Neuronal stem cell (in vitro differentiated cells): ENCODE results near the gene CLTCL1.

Experiments
- DNase-seq: peaks from one replicate; pipeline ENCODE4 v3.0.0-alpha.2; 2013; ENCODE audit warnings: low spot score
- H2AFZ ChIP-seq: one replicate; pipeline ENCODE4 v1.6.1; 2013; ENCODE audit warnings: mild to moderate bottlenecking, low read length, inconsistent platforms
- H2AK5ac ChIP-seq: 2 replicates; pipeline ENCODE4 v1.6.1; 2013; ENCODE audit warnings: low read depth, mild to moderate bottlenecking, inconsistent platforms, low read length, moderate library complexity, mixed read lengths
- H2BK120ac ChIP-seq: 2 replicates; pipeline ENCODE4 v1.6.1; 2013; ENCODE audit warnings: low read depth, mild to moderate bottlenecking, inconsistent platforms, low read length, moderate library complexity, mixed read lengths
- H2BK12ac ChIP-seq: one replicate; pipeline ENCODE4 v1.6.1; 2013; ENCODE audit warnings: low read length, inconsistent platforms
- H2BK15ac ChIP-seq: 2 replicates; pipeline ENCODE4 v1.6.1; 2013; ENCODE audit warnings: mild to moderate bottlenecking, low read length, inconsistent platforms, mixed read lengths
- H2BK5ac ChIP-seq: one replicate; pipeline ENCODE4 v1.6.1; 2013; ENCODE audit warnings: inconsistent platforms, mild to moderate bottlenecking, low read length, moderate library complexity
- H3K14ac ChIP-seq: one replicate; pipeline ENCODE4 v1.6.1; 2013; ENCODE audit warnings: low read length, inconsistent platforms
- H3K18ac ChIP-seq: 2 replicates; pipeline ENCODE4 v1.6.1; 2013; ENCODE audit warnings: low read length, inconsistent platforms
- H3K23ac ChIP-seq: 2 replicates; pipeline ENCODE4 v1.6.1; 2013; ENCODE audit warnings: low read depth, mild to moderate bottlenecking, mixed read lengths, low read length, inconsistent platforms; ENCODE audit not compliant: poor library complexity
- H3K27ac ChIP-seq: replicated peaks from 3 replicates; pipeline ENCODE4 v1.5.1; 2013; ENCODE audit warnings: low read length, inconsistent platforms
- H3K27me3 ChIP-seq, 3 experiments: 2 replicates each; pipeline ENCODE4 v1.6.1; 2013; ENCODE audit warnings: low read length in 3 of 3, mild to moderate bottlenecking in 2 of 3, inconsistent platforms in 1 of 3, low read depth in 1 of 3, mixed read lengths in 1 of 3, moderate library complexity in 1 of 3; ENCODE audit not compliant: control insufficient read depth in 3 of 3, insufficient read depth in 3 of 3
- H3K36me3 ChIP-seq, 2 donors: replicated peaks in 1 of 2; 2 replicates each; pipeline ENCODE4 v1.6.1; 2013; ENCODE audit warnings: low read length in 2 of 2; ENCODE audit not compliant: control insufficient read depth in 2 of 2, insufficient read depth in 2 of 2
- H3K4ac ChIP-seq: 2 replicates; pipeline ENCODE4 v1.6.1; 2013; ENCODE audit warnings: inconsistent platforms, mild to moderate bottlenecking, low read length, moderate library complexity
- H3K4me1 ChIP-seq, 2 donors: 1 replicate in 1 of 2; 2 replicates in 1 of 2; pipeline ENCODE4 v1.6.1; 2013; ENCODE audit warnings: low read length in 2 of 2, low read depth in 1 of 2; ENCODE audit not compliant: control insufficient read depth in 2 of 2, insufficient read depth in 1 of 2
- H3K4me2 ChIP-seq: one replicate; pipeline ENCODE4 v1.6.1; 2013; ENCODE audit warnings: mild to moderate bottlenecking, low read length, inconsistent platforms; ENCODE audit not compliant: insufficient read depth, poor library complexity, severe bottlenecking
- H3K4me3 ChIP-seq, 2 donors: 2 replicates each; pipeline ENCODE4 v1.5.1; 2013; ENCODE audit warnings: low read length in 2 of 2, mild to moderate bottlenecking in 2 of 2, inconsistent platforms in 1 of 2, moderate library complexity in 1 of 2
- H3K79me1 ChIP-seq: one replicate; pipeline ENCODE4 v1.6.1; 2013; ENCODE audit warnings: low read depth, mild to moderate bottlenecking, inconsistent platforms, low read length, moderate library complexity
- H3K9ac ChIP-seq: one replicate; pipeline ENCODE4 v1.6.1; 2013; ENCODE audit warnings: mild to moderate bottlenecking, low read depth, low read length, inconsistent platforms; ENCODE audit not compliant: poor library complexity
- H3K9me3 ChIP-seq, 2 donors: replicated peaks in 1 of 2; 2 replicates each; pipeline versions ENCODE3 to v1.6.1; 2013; ENCODE audit warnings: low read length in 2 of 2, mild to moderate bottlenecking in 2 of 2, inconsistent platforms in 1 of 2, low read depth in 1 of 2, mixed read lengths in 1 of 2, moderate library complexity in 1 of 2; ENCODE audit not compliant: control insufficient read depth in 2 of 2, insufficient read depth in 1 of 2
- H4K8ac ChIP-seq: one replicate; pipeline ENCODE4 v1.6.1; 2013; ENCODE audit warnings: low read depth, mild to moderate bottlenecking, inconsistent platforms, low read length, moderate library complexity
- H4K91ac ChIP-seq: one replicate; pipeline ENCODE4 v1.6.1; 2013; ENCODE audit warnings: low read length, low read depth, mild to moderate bottlenecking, inconsistent platforms; ENCODE audit not compliant: poor library complexity
- WGBS, 2 donors: extraction: QIAGEN DNeasy Blood & Tissue Kit; methylation state at CpG; one replicate each; pipeline ENCODE4 v1.1.7; 2013; ENCODE audit warnings: missing lambda C conversion rate in 2 of 2, mixed read lengths in 1 of 2; ENCODE audit not compliant: insufficient read length in 2 of 2, insufficient replicate concordance in 1 of 2; ENCODE audit errors: extremely low coverage in 2 of 2; 5-methylcytosine and 5-hydroxymethylcytosine counted together

CLTCL1 gene

DNA sequence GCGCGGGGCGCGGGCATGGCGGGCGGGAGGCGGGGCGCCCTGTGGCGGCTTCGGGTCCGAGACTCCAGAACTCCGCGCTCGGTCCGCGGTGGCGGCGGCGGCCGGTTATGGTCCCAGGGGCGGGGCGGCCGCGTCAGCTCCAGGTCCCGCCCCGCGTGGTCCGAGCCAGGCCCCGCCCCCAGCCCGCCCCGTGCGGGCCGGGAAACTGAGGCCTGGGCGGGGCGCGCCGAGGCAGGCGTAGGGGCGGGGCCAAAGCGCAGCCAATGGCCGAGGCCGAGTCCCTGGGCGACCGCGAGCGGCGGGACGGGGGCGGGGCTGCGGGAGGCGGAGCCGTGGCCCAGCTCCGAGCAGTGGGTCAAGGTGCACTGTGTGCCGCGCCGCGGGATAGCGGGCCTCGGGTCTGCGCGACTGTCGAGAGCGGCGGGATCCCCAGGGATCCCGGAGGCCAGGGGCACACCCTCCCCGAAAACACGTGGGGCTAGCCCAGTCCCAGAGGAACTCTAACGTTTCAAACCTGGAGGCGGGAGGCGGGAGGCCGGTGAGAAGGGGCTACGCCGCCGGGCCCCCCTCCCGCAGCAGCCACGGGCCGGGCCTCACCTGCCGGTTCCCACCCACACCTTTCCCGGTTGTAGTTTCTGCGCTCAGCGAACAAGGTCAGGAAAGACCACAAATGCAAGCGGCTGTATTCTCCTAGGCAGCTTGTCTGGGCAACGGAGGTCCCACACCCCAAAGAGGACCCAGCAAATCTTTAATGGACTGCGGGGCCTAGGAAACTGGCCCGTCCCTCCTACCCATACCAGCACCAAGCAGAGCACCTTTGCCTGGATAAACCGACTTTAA is 112.6 kb downstream of the CLTCL1 start, which contains the start of gene SLC25A1:
Gene SLC25A1, minus strand, starts transcription at position 80 of the 840 bp plus-strand sequence. Its CDS starts 63 bp downstream, at position 17.
- peak within 1 kb of the TSS; percentile 69 for H3K27ac ChIP-seq
- peaks cover 11% of the 10 kb centered on the region for H3K79me1 ChIP-seq
- peak within 1 kb of the TSS; percentile 98 for H3K9ac ChIP-seq
- H3K4ac ChIP-seq: peak within 1 kb of the TSS; percentile 79
- no peak within 1 kb of the TSS for H4K91ac ChIP-seq
- peak within 1 kb of the TSS; percentile 98 for H3K18ac ChIP-seq
- H4K8ac ChIP-seq: peak within 1 kb of the TSS; percentile 54
- peak within 1 kb of the TSS; percentile 100 for H3K23ac ChIP-seq
- peaks cover 0 to 1% of the 10 kb centered on the region in 2 donors for H3K9me3 ChIP-seq
- H2AK5ac ChIP-seq: peak within 1 kb of the TSS; percentile 71
- peak; percentile 90 for DNase-seq
- no peaks in the 10 kb centered on the region for H3K27me3 ChIP-seq
- H2BK15ac ChIP-seq: peak within 1 kb of the TSS; percentile 49
- H2BK120ac ChIP-seq: no peak within 1 kb of the TSS
- H3K36me3 ChIP-seq: peaks cover 16 to 37% of the 10 kb centered on the region in 2 donors
- H3K4me2 ChIP-seq: peak within 1 kb of the TSS; percentile 98
- peaks cover 22 to 29% of the 10 kb centered on the region in 2 donors for H3K4me1 ChIP-seq
- peak within 1 kb of the TSS; percentile 80 to 97 for H3K4me3 ChIP-seq
- H3K14ac ChIP-seq: peak within 1 kb of the TSS; percentile 91
- H2AFZ ChIP-seq: peak within 1 kb of the TSS; percentile 97
- WGBS, 2 donors: no CpG with 5 or more reads among the region's 86 CpGs
- peak within 1 kb of the TSS; percentile 99 for H2BK5ac ChIP-seq
- H2BK12ac ChIP-seq: peak within 1 kb of the TSS; percentile 60

DNA sequence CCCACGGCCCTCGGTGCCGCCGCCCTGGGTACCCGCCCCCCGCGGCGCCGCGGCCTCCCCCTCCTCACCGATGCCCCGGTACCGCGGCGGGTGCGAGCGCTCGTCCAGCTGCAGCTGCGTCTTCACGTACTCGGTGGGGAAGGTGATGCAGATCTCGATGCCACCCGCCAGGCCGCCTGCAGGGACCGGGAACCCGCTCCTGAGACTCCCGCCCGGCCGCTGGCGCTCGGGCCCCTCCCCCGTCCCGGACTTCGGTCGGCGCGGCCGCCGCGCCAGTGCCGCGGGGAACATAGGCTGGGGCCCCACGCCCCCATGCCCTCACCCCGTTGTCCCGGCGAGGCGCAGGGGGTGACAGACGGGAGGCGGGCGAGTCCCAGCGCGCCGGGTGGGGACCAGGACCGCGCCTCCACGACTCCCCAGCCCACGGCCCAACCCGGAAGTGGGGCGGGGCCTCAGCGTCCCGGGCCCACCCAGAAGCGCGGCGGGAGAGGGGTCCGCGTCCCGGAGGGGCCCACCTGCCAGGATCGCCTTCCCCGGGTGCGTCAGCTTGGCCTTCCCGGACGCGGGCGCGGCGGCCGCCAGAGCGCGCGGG is 113.4 kb downstream of the CLTCL1 start:
- Histone ChIP-seq H3K4me2 (peak overlapping the region; percentile 79), H4K91ac (no peak overlapping the region), H3K9ac (peak overlapping the region; percentile 98), H3K18ac (peak overlapping the region; percentile 98), H2BK12ac (peak overlapping the region; percentile 34), H2BK5ac (peak overlapping the region; percentile 99), H3K4me3 (peak overlapping the region; percentile 80 to 97), H4K8ac (no peak overlapping the region), H3K36me3 (peaks cover 18 to 42% of the 10 kb centered on the region in 2 donors), H3K23ac (peak overlapping the region; percentile 100), H3K27me3 (no peaks in the 10 kb centered on the region), H3K4me1 (peaks cover 22 to 29% of the 10 kb centered on the region in 2 donors), H3K27ac (peak overlapping the region; percentile 61), H3K4ac (no peak overlapping the region), H2AFZ (peak overlapping the region; percentile 97), H3K14ac (peak overlapping the region; percentile 27), H3K9me3 (peaks cover 0 to 1% of the 10 kb centered on the region in 2 donors), H3K79me1 (peaks cover 16% of the 10 kb centered on the region), H2BK120ac (no peak overlapping the region), H2BK15ac (peak overlapping the region; percentile 20), H2AK5ac (peak overlapping the region; percentile 71)
- no CpG with 5 or more reads among the region's 80 CpGs for WGBS, 2 donors
- DNase-seq: peak; percentile 55

DNA sequence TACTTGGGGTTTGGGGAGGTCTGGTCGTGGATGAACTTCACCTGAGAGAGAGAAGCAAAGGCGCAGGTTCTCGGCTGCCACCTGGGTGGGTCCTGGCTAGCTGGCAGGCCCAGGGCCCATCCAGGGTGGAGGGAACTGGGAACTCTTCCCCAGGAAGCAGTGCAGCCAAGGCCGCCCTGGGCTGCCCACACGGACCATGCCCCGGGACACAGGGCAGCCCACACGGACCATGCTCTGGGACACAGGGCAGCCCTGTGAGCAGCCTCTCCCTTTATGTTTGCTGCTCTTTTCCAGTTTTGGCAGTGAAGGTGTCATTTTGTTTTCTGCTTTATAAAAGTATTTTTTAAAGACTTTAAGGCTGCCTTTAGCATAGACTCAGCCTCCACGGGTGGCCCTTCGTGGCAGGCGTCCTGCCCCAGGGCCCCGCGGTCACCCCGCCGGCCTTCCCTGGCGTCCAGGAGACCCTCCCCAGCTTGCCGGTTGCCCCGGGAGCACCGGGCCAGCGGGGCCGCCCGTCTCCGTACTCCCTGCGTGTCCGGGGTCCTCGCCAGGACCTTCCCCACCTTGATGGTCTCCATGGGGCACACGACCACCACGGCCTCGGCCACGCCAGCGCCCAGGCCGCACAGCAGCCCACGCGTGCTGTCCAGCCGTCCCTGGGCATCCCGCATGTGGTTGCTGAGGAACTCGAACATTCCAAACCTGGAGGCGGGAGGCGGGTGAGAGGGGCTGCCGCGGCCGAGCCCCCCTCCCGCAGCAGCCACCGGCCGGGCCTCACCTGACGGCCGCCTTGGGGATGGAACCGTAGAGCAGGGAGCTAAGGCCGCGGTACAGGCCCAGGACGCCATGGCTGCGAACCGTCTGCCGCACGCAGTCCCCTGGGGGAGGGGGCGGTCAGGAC is 114.1 kb downstream of the CLTCL1 start:
- Histone ChIP-seq H3K23ac (peak overlapping the region; percentile 100), H2BK15ac (peak overlapping the region; percentile 20), H2AK5ac (peak overlapping the region; percentile 77), H3K4me2 (peak overlapping the region; percentile 79), H4K91ac (no peak overlapping the region), H3K9me3 (peaks cover 0 to 1% of the 10 kb centered on the region in 2 donors), H3K79me1 (peaks cover 23% of the 10 kb centered on the region), H3K27ac (no peak overlapping the region), H3K4me3 (peak overlapping the region; percentile 80 to 97), H3K36me3 (peaks cover 18 to 42% of the 10 kb centered on the region in 2 donors), H3K9ac (peak overlapping the region; percentile 98), H3K14ac (peak overlapping the region; percentile 91), H2BK5ac (peak overlapping the region; percentile 99), H2BK12ac (no peak overlapping the region), H3K4ac (peak overlapping the region; percentile 79), H3K27me3 (no peaks in the 10 kb centered on the region), H3K18ac (peak overlapping the region; percentile 98), H4K8ac (peak overlapping the region; percentile 54), H3K4me1 (peaks cover 26 to 31% of the 10 kb centered on the region in 2 donors), H2BK120ac (no peak overlapping the region), H2AFZ (peak overlapping the region; percentile 97)
- no CpG with 5 or more reads among the region's 55 CpGs for WGBS, 2 donors
- no peak for DNase-seq
